GM23338 (cell line): Measurements from ENCODE around the gene BLOC1S1. TPM values are rescaled to one million over a fixed set of nuclear protein-coding genes. Genes with fewer than 3 reads are reported as not detected.

Experiments used
- ATAC-seq: fragments of 200-7000 bp; cut with Tn5 transposase; 3 replicates; pipeline ENCODE4 v1.9.1; 2020
- DNase-seq: peaks from one replicate; pipeline ENCODE4 v3.0.0-alpha.2; 2015; ENCODE audit warnings: low spot score
- H2AFZ ChIP-seq: fragments of 200-600 bp; sonication (generic); 2 replicates; pipeline ENCODE4 v1.8.0; 2016; ENCODE audit warnings: antibody characterized with exemption, mild to moderate bottlenecking, moderate library complexity
- H3F3A ChIP-seq: fragments of 200-600 bp; sonication (generic); replicated peaks from 2 replicates; pipeline ENCODE4 v1.8.0; 2017; ENCODE audit warnings: antibody characterized with exemption, mixed run types, low read depth
- H3K27ac ChIP-seq: fragments of 200-600 bp; sonication (generic); 2 replicates; pipeline ENCODE4 v1.6.1; 2016; ENCODE audit warnings: low read depth
- H3K27me3 ChIP-seq: fragments of 200-600 bp; sonication (generic); 2 replicates; pipeline ENCODE4 v1.8.0; 2016; ENCODE audit warnings: mild to moderate bottlenecking, mixed run types, moderate library complexity; ENCODE audit not compliant: insufficient read depth
- H3K36me3 ChIP-seq: fragments of 200-600 bp; sonication (generic); 2 replicates; pipeline ENCODE4 v1.8.0; 2016; ENCODE audit warnings: mild to moderate bottlenecking; ENCODE audit not compliant: insufficient read depth
- H3K4me1 ChIP-seq: fragments of 200-600 bp; sonication (generic); 2 replicates; pipeline ENCODE4 v1.8.0; 2016; ENCODE audit warnings: mild to moderate bottlenecking, moderate library complexity; ENCODE audit not compliant: insufficient read depth
- H3K4me2 ChIP-seq: fragments of 200-600 bp; sonication (generic); 2 replicates; pipeline ENCODE4 v1.7.1; 2017; ENCODE audit warnings: mixed run types
- H3K4me3 ChIP-seq: fragments of 200-600 bp; sonication (generic); 2 replicates; pipeline ENCODE4 v1.6.1; 2016; ENCODE audit warnings: mixed run types
- H3K79me2 ChIP-seq: fragments of 200-600 bp; sonication (generic); replicated peaks from 2 replicates; pipeline ENCODE4 v1.8.0; 2017; ENCODE audit warnings: mild to moderate bottlenecking; ENCODE audit not compliant: insufficient read depth
- H3K9me2 ChIP-seq: fragments of 200-600 bp; sonication (generic); 2 replicates; pipeline ENCODE4 v1.8.0; 2017; ENCODE audit not compliant: insufficient read depth
- H4K20me1 ChIP-seq: fragments of 200-600 bp; sonication (generic); replicated peaks from 2 replicates; pipeline ENCODE4 v1.8.0; 2017; ENCODE audit warnings: mild to moderate bottlenecking; ENCODE audit not compliant: insufficient read depth
- H3K27ac Mint-ChIP-seq: 2 replicates; pipeline ENCODE4 v1.8.0; 2020; ENCODE audit warnings: inconsistent platforms, mild to moderate bottlenecking, moderate library complexity, mixed read lengths
- H3K27me3 Mint-ChIP-seq: 3 replicates; pipeline ENCODE4 v1.8.0; 2022; ENCODE audit warnings: low read depth, mild to moderate bottlenecking, moderate library complexity, mixed read lengths, inconsistent platforms; ENCODE audit not compliant: insufficient read depth, poor library complexity
- H3K36me3 Mint-ChIP-seq: 3 replicates; pipeline ENCODE4 v1.8.0; 2021; ENCODE audit warnings: low read depth, mild to moderate bottlenecking, inconsistent platforms, moderate library complexity, mixed read lengths
- H3K4me1 Mint-ChIP-seq: 3 replicates; pipeline ENCODE4 v1.8.0; 2020; ENCODE audit warnings: mild to moderate bottlenecking, inconsistent platforms, mixed read lengths
- H3K4me3 Mint-ChIP-seq: 3 replicates; pipeline ENCODE4 v1.8.0; 2021; ENCODE audit warnings: moderate library complexity, mild to moderate bottlenecking, inconsistent platforms, mixed read lengths
- H3K9me3 Mint-ChIP-seq: 3 replicates; pipeline ENCODE4 v1.8.0; 2020; ENCODE audit warnings: moderate library complexity, mild to moderate bottlenecking, inconsistent platforms, mixed read lengths
- CREB1 ChIP-seq: fragments of 250-450 bp; sonication (Bioruptor Pico); IDR thresholded peaks from 2 replicates; pipeline ENCODE4 v1.5.0; 2020; ENCODE audit warnings: low read depth, mild to moderate bottlenecking, moderate library complexity
- CTCF ChIP-seq, 2 experiments: fragments of 200-600 bp in 1 of 2; sonication (generic) in 1 of 2; conservative IDR thresholded peaks; 2 replicates each; pipeline versions ENCODE4 v1.5.1 to v1.6.1; 2016 to 2017; ENCODE audit warnings: antibody characterized with exemption in 2 of 2, low read depth in 2 of 2, mild to moderate bottlenecking in 2 of 2, moderate library complexity in 1 of 2
- ETS1 ChIP-seq: IDR thresholded peaks from 2 replicates; pipeline ENCODE4 v1.6.1; 2016; ENCODE audit warnings: antibody characterized with exemption
- EZH2phosphoT487 ChIP-seq: fragments of 200-600 bp; sonication (generic); IDR thresholded peaks from one replicate; pipeline ENCODE4 v1.8.1; 2018; ENCODE audit warnings: antibody characterized with exemption; ENCODE audit not compliant: unreplicated experiment
- NANOG ChIP-seq: IDR thresholded peaks from 2 replicates; pipeline ENCODE4 v1.6.1; 2016; ENCODE audit warnings: antibody characterized with exemption, borderline replicate concordance
- POLR2AphosphoS5 ChIP-seq: IDR thresholded peaks from 2 replicates; pipeline ENCODE4 v1.6.1; 2016; ENCODE audit warnings: antibody characterized with exemption, low read depth
- REST ChIP-seq: IDR thresholded peaks from one replicate; pipeline ENCODE4 v1.6.1; 2018; ENCODE audit warnings: antibody characterized with exemption; ENCODE audit not compliant: unreplicated experiment
- ZNF331 ChIP-seq: fragments of 250-450 bp; sonication (Bioruptor Pico); IDR thresholded peaks from 2 replicates; pipeline ENCODE4 v1.5.0; 2020; ENCODE audit warnings: low read depth, mild to moderate bottlenecking, moderate library complexity
- polyA plus RNA-seq: library from polyadenylated mRNA; unstranded; fragments of >200 nt; fragmentation: Nextera tagmentation; extraction: Ambion mirVana; gene quantifications from 2 replicates; pipeline ENCODE4 v1.2.1, GENCODE V29; 2016
- total RNA-seq: library from RNA; depleted of rRNA; stranded (reverse); fragments of >200 nt; shearing (Covaris generic); gene quantifications from 2 replicates; pipeline ENCODE4 v1.2.3, GENCODE V29; 2014

Gene BLOC1S1
- total and polyA plus RNA-seq, 2 experiments from 2014 or later: 68.3 to 174 TPM

GRCh38 chr12:55713721-55714120, 2.1 kb upstream of the BLOC1S1 start:
- H3K27ac Mint-ChIP-seq: no peak overlapping the region
- ATAC-seq (no peak), DNase-seq (no peak)
- peaks cover 21% of the 10 kb centered on the region for H3K27me3 Mint-ChIP-seq
- peaks cover 10% of the 10 kb centered on the region; the same call in 1 of the 2 replicates for H3K79me2 ChIP-seq
- no peaks in the 10 kb centered on the region for H4K20me1 ChIP-seq
- no peak for TF ChIP-seq CTCF (conservative IDR thresholded peaks at IDR 0.05; ENCODE audit: low read depth in 2 of 2)
- no peak for TF ChIP-seq NANOG
- TF ChIP-seq REST: no peak
- H3K27ac ChIP-seq: no peak overlapping the region
- peaks cover 6% of the 10 kb centered on the region; the same call in 2 of the 3 replicates for H3K9me3 Mint-ChIP-seq
- no peaks in the 10 kb centered on the region for H3K9me2 ChIP-seq
- no peaks in the 10 kb centered on the region for H3K36me3 ChIP-seq
- no peak overlapping the region for H3K4me3 ChIP-seq
- peaks cover 4% of the 10 kb centered on the region; the same call in 2 of the 3 replicates for H3K36me3 Mint-ChIP-seq
- H3K27me3 ChIP-seq: peaks cover 8% of the 10 kb centered on the region; the same call in 1 of the 2 replicates
- peaks cover 36% of the 10 kb centered on the region for H3K4me1 Mint-ChIP-seq
- peaks cover 37% of the 10 kb centered on the region for H3K4me1 ChIP-seq
- no peak overlapping the region for H3K4me2 ChIP-seq
- no peak overlapping the region for H3K4me3 Mint-ChIP-seq
- no peak overlapping the region for H2AFZ ChIP-seq
- H3F3A ChIP-seq: peaks cover 14% of the 10 kb centered on the region; the same call in 1 of the 2 replicates

GRCh38 chr12:55715169-55715764, 579 bp upstream of the BLOC1S1 start:
- Histone ChIP-seq H3K4me2 (peak overlapping the region; percentile 98), H2AFZ (peak overlapping the region; percentile 98; the same call in 1 of the 2 replicates), H3K4me3 (peak overlapping the region; percentile 94), H3K4me1 (peaks cover 37% of the 10 kb centered on the region), H3K27me3 (peaks cover 8% of the 10 kb centered on the region; the same call in 1 of the 2 replicates), H3K36me3 (no peaks in the 10 kb centered on the region), H3K79me2 (peaks cover 10% of the 10 kb centered on the region; the same call in 1 of the 2 replicates), H3K9me2 (no peaks in the 10 kb centered on the region), H4K20me1 (no peaks in the 10 kb centered on the region), H3F3A (peaks cover 13% of the 10 kb centered on the region; the same call in 1 of the 2 replicates), H3K27ac (peak overlapping the region; percentile 71)
- DNase-seq (peak; percentile 21), ATAC-seq (no peak)
- H3K4me1 Mint-ChIP-seq: peaks cover 35% of the 10 kb centered on the region
- H3K9me3 Mint-ChIP-seq: peaks cover 6% of the 10 kb centered on the region; the same call in 2 of the 3 replicates
- peak overlapping the region; percentile 79 for H3K27ac Mint-ChIP-seq
- H3K36me3 Mint-ChIP-seq: peaks cover 4% of the 10 kb centered on the region; the same call in 2 of the 3 replicates
- peak overlapping the region; percentile 82 for H3K4me3 Mint-ChIP-seq
- peaks cover 24% of the 10 kb centered on the region for H3K27me3 Mint-ChIP-seq
- TF ChIP-seq POLR2AphosphoS5 (no peak), CREB1 (CRISPR knock-in tag) (no peak), REST (no peak), ETS1 (no peak), EZH2phosphoT487 (no peak), ZNF331 (no peak)
